ENCODE results near the gene KCNS1. TPM values are rescaled to one million over a fixed set of nuclear protein-coding genes. Genes with fewer than 3 reads are reported as not detected.

Gene KCNS1
- total RNA-seq, 1 donor: 0.86 TPM

DNA sequence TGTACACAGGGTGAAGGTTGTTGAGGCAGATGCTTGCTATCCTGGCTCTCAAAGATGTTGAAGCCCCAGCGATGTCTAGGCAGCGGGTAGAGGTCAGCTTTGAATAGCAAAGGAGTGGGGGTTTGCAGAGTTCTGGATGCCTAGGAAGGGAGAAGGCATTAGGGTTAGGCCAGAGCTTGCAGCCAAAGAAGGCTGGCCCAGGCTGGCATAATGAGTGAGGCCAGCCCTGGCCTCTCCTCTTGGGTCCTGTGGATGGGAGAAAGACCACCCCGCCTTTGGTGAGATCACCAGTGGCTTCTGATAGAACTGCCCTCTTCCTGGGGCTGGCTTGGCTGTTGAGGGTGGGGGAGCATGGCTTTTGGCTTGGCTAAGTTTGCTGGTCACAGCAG lies 14.5 kb upstream of the KCNS1 start:
- TF ChIP-seq, protein P1, sequence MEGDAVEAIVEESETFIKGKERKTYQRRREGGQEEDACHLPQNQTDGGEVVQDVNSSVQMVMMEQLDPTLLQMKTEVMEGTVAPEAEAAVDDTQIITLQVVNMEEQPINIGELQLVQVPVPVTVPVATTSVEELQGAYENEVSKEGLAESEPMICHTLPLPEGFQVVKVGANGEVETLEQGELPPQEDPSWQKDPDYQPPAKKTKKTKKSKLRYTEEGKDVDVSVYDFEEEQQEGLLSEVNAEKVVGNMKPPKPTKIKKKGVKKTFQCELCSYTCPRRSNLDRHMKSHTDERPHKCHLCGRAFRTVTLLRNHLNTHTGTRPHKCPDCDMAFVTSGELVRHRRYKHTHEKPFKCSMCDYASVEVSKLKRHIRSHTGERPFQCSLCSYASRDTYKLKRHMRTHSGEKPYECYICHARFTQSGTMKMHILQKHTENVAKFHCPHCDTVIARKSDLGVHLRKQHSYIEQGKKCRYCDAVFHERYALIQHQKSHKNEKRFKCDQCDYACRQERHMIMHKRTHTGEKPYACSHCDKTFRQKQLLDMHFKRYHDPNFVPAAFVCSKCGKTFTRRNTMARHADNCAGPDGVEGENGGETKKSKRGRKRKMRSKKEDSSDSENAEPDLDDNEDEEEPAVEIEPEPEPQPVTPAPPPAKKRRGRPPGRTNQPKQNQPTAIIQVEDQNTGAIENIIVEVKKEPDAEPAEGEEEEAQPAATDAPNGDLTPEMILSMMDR (IDR thresholded peaks at IDR 0.05; ENCODE audit: insufficient read depth, low read depth, low read length): no peak
- no peak for DNase-seq (ENCODE audit: low read depth)
- H3K4me3 ChIP-seq (ENCODE audit: low read depth, low read length): no peak overlapping the region

DNA sequence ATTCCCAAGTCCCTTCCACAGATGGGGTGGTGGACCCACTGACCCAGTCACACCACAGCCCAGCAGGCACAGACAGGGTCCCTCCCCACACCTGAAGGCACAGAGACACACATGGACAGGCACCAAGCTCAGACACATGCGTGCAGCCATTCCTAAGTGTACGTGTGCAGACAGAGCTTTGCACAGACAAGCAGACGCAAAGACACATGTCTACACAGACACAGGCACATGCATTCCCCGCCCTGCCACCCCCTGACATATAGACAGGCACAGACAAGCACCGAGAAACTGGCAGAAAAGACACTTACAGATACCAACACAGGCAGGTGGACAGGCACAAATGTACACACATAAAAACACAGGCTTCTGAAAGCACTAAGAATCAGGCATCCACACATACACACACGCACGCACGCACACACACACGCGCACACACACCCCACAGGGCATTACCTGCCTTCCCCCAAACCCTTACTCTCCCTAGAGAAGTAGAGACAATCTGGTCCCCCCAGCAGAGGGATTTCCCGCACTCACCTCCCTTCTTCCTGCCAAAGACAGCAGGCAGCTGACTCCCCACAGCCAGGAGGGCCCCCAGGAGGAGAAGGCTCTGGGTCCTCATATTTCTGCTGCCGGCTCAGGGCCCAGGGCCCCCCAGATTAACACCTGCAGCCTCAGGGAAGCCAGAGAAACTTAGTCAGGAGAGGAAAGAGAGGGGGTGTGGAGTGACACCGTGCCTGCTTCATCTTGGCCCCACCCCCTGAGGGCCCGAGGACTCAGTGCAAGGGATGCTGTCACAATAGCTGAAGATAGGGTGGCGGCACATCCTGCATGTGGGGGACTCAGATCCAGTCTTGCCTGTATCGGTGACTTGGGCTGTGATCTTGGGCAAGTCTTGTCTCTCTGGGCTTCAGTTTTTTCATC lies 13.8 kb upstream of the KCNS1 start, which contains the start of gene WFDC5:
WFDC5 (minus strand) TSS at position 710 of the 921 bp plus-strand sequence; CDS start at position 619, 91 bp downstream.
- no peak within 1 kb of the TSS for H3K4me3 ChIP-seq (ENCODE audit: low read depth, low read length)
- DNase-seq (ENCODE audit: low read depth): no peak
- TF ChIP-seq, protein P1 (IDR thresholded peaks at IDR 0.05; ENCODE audit: insufficient read depth, low read depth, low read length): no peak

DNA sequence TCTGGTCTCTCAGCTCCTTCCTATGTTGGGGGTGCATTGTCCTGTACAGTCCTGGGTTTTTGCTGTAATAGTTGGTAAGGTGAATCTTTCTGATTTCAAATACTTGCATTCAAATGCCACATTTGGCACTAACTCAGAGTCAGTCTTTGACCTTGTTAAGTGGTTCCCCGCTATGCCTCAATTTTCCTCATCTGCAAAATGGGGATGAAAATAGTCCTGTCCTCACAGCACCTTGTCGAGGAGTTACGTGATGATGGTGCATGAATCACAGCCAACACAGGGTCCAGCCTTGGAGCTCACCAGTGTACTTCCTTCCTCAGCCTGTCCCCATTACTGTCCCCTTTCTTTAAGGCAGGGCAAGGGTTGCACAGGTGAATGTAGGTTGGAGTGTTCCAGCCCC lies 12.9 kb upstream of the KCNS1 start:
- DNase-seq (ENCODE audit: low read depth): no peak
- TF ChIP-seq, protein P1 (IDR thresholded peaks at IDR 0.05; ENCODE audit: insufficient read depth, low read depth, low read length): no peak
- no peak overlapping the region for H3K4me3 ChIP-seq (ENCODE audit: low read depth, low read length)

- DNase-seq (ENCODE audit: low read depth): no peak
Measured at GRCh38 chr20:45112754-45113153, 11.8 kb upstream of the KCNS1 start.

DNA sequence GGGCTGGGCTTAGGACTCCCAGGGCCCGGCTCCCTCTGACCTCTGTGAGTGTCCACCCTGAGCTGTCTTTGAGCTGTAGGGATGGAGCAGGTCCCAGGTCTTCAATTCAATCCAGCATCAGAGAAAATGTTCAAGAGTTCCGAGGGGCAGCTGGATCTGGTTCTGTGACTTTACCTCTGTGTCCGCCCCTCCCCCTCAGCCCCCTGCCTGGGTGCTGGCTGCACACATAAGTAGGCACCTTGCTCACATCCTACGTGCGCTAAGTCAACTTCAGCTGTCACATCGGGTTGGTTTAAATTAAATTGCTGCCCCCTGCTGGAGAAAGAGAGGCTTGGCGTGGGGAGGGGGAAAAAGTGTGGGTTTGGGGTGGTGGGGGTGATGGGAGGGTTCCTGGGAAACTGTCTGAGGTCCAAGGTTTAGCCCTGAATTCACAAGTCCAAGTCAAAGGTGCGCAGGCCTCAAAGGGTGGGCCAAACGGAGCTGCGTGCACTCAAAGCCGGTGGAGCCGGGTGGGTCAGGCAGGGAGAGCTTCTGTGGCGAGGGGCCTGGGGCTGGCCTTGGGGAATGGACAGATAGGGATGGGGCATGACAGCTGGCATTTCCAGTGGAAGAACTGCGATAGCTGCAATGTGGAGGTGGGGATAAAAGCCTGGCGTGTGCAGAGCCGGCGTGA lies 11.0 kb upstream of the KCNS1 start:
- DNase-seq (ENCODE audit: low read depth): peak; percentile 30
- TF ChIP-seq, protein P1 (IDR thresholded peaks at IDR 0.05; ENCODE audit: insufficient read depth, low read depth, low read length): peak; percentile 56
- no peak overlapping the region for H3K4me3 ChIP-seq (ENCODE audit: low read depth, low read length)

More at GRCh38 chr20:45112754-45113153, 11.8 kb upstream of the KCNS1 start:
- no peak overlapping the region for H3K4me3 ChIP-seq (ENCODE audit: low read depth, low read length)
- TF ChIP-seq, protein P1 (IDR thresholded peaks at IDR 0.05; ENCODE audit: insufficient read depth, low read depth, low read length): no peak

DNA sequence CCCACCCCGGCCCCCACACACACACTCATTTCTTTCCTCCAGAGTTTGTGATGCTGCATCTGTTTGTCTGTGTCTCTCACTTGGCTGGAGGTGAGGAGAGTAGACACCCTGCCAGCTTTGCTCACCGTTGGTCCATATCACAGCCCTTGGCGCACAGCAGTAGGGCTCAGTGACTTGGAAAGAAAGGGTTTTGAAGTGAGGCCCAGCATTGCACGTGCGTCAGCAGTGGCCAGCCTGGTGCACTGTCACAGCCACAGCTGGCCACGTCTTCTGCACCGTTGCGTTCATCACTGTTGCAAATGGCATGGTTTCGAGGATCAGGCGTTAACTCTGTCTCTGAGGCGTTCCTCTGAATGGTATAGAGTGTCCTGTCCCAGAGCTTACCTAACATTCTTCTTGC lies 10.4 kb upstream of the KCNS1 start:
- TF ChIP-seq, protein P1 (IDR thresholded peaks at IDR 0.05; ENCODE audit: insufficient read depth, low read depth, low read length): no peak
- no peak overlapping the region for H3K4me3 ChIP-seq (ENCODE audit: low read depth, low read length)
- no peak for DNase-seq (ENCODE audit: low read depth)
